Keratinocyte (primary cell): ENCODE data around the gene SCN9A. TPM values are rescaled to one million over a fixed set of nuclear protein-coding genes. Genes with fewer than 3 reads are reported as not detected.

Experiments used
- DNase-seq: peaks from one replicate; pipeline ENCODE4 v3.0.0-alpha.2; 2011; ENCODE audit warnings: low read depth, missing footprints, low spot score
- FAIRE-seq: peaks from 2 replicates; lab custom pipeline; 2011; peaks lifted over from hg19 to GRCh38; lab: Jason Lieb, UNC
- H2AFZ ChIP-seq: 2 replicates; pipeline ENCODE4 v1.6.0; 2012; ENCODE audit warnings: low read length, control low read depth, inconsistent platforms; ENCODE audit not compliant: control insufficient read depth
- H3K27ac ChIP-seq: 2 replicates; pipeline ENCODE4 v1.5.1; 2011; ENCODE audit warnings: low read length; ENCODE audit not compliant: control insufficient read depth, insufficient read depth
- H3K27me3 ChIP-seq: 3 replicates; pipeline ENCODE4 v1.6.0; 2011; ENCODE audit warnings: low read length; ENCODE audit not compliant: control insufficient read depth, insufficient read depth; ENCODE audit errors: extremely low read depth
- H3K36me3 ChIP-seq, 2 experiments: 2 replicates in 1 of 2; 3 replicates in 1 of 2; pipeline ENCODE4 v1.5.1; 2011; ENCODE audit warnings: low read length in 2 of 2, mild to moderate bottlenecking in 1 of 2; ENCODE audit not compliant: control insufficient read depth in 2 of 2, insufficient read depth in 2 of 2; ENCODE audit errors: extremely low read depth in 1 of 2
- H3K4me1 ChIP-seq: 3 replicates; pipeline ENCODE4 v1.5.1; 2011; ENCODE audit warnings: low read length; ENCODE audit not compliant: control insufficient read depth, insufficient read depth; ENCODE audit errors: extremely low read depth
- H3K4me2 ChIP-seq: 3 replicates; pipeline ENCODE4 v1.6.0; 2011; ENCODE audit warnings: low read depth, low read length; ENCODE audit not compliant: control insufficient read depth, insufficient read depth; ENCODE audit errors: extremely low read depth
- H3K4me3 ChIP-seq, 3 experiments: fragments of 200-600 bp in 1 of 3; sonication (generic) in 1 of 3; 2 replicates in 2 of 3; 3 replicates in 1 of 3; pipeline ENCODE4 v1.5.1; 2011 to 2016; ENCODE audit warnings: low read length in 3 of 3, mild to moderate bottlenecking in 3 of 3, control low read depth in 2 of 3, inconsistent platforms in 1 of 3, low read depth in 1 of 3, mixed read lengths in 1 of 3, mixed run types in 1 of 3, moderate library complexity in 1 of 3; ENCODE audit not compliant: control insufficient read depth in 2 of 3, insufficient read depth in 2 of 3; ENCODE audit errors: extremely low read depth in 1 of 3
- H3K79me2 ChIP-seq: 2 replicates; pipeline ENCODE4 v1.6.0; 2012; ENCODE audit warnings: low read length; ENCODE audit not compliant: control insufficient read depth, insufficient read depth
- H3K9ac ChIP-seq: 3 replicates; pipeline ENCODE4 v1.6.0; 2011; ENCODE audit warnings: low read length; ENCODE audit not compliant: control insufficient read depth, insufficient read depth; ENCODE audit errors: extremely low read depth
- H3K9me1 ChIP-seq: 3 replicates; pipeline ENCODE4 v1.6.0; 2011; ENCODE audit warnings: low read length; ENCODE audit not compliant: control insufficient read depth, insufficient read depth; ENCODE audit errors: extremely low read depth
- H3K9me3 ChIP-seq: 2 replicates; pipeline ENCODE4 v1.5.1; 2012; ENCODE audit warnings: low read depth, low read length; ENCODE audit not compliant: control insufficient read depth
- H4K20me1 ChIP-seq: 3 replicates; pipeline ENCODE4 v1.6.0; 2011; ENCODE audit warnings: low read length; ENCODE audit not compliant: control insufficient read depth, insufficient read depth; ENCODE audit errors: extremely low read depth
- EZH2 ChIP-seq: IDR thresholded peaks from one replicate; pipeline ENCODE4 v1.6.1; 2012; ENCODE audit warnings: inconsistent platforms, mild to moderate bottlenecking, low read length, moderate library complexity
- dilution Hi-C: fragments of 300-500 bp; cut with MboI; formaldehyde crosslinking; loops from one replicate; pipeline ENCODE4 v1.7.0; 2020; ENCODE audit warnings: low sequenced_read_pairs; ENCODE audit not compliant: extremely low pct_ligation_motif_present
- polyA plus RNA-seq, 5 experiments: library from polyadenylated mRNA; depleted of rRNA in 3 of 5; stranded (reverse) in 3 of 5; stranded (forward) in 1 of 5; unstranded in 1 of 5; fragments of >200 nt; gene quantifications; 1 replicate in 1 of 5; 2 replicates in 3 of 5; 3 replicates in 1 of 5; pipeline versions ENCODE4 v1.2.1 to v1.2.3, GENCODE V29; 2011 to 2012; ENCODE audit warnings: missing spikeins in 2 of 5, low read depth in 1 of 5, low replicate concordance in 1 of 5
- TF ChIP-seq, protein P1 (sequence below), 3 experiments: IDR thresholded peaks in 1 of 3; conservative IDR thresholded peaks in 1 of 3; optimal IDR thresholded peaks in 1 of 3; 2 replicates in 2 of 3; 3 replicates in 1 of 3; pipeline versions ENCODE3 to v1.5.1; 2011; ENCODE audit warnings: low read length in 3 of 3, mild to moderate bottlenecking in 3 of 3, moderate library complexity in 2 of 3, control low read depth in 1 of 3, inconsistent platforms in 1 of 3; ENCODE audit not compliant: insufficient read depth in 2 of 3; ENCODE audit errors: extremely low read depth in 1 of 3

SCN9A gene
- polyA plus RNA-seq, 1 donor (not counting 4 experiments of a cell fraction or from before 2014, with no cell fraction given), result 0.10 TPM

DNA sequence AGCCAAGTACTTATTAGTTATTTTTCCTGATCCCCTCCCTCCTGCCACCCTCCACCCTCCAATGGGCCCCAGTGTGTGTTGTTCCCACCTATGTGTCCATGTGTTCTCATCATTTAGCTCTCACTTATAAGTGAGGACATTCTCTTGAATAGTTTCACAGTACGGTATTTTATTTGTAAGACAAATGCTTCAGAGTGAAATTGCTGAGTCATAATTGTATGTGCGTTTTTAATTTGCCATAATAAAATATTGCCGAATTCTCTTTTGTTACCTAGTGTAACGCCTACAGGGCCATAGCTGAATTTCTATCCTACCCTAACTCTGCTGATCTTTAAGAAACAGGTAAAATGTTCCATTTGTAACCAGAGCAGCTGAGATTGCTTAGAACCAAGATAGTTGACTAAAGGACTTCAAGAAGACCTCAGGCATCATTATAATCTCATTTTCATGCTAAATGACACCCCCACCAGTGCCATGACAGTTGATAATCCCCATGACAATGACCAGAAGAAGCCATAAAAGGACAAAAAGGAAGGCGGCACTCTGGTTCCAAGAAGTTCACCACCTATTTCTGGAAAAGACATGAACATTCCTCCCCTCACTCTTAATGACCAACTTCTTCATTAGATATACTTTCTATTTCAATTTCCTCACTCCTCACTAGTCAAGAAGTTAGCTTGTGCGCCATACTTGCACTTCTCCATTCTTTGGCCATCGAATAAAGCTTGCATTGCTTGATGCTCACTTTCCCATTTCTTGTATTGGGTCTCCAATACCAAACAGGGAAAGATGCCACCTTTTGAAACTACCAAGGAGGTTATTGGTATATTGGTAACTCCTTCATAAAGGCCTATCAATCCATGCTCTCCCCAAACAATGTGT is 18.4 kb downstream of the SCN9A start:
- DNase-seq (no peak), FAIRE-seq (no peak)
- Histone ChIP-seq H3K4me1 (no peaks in the 10 kb centered on the region), H3K9me3 (no peaks in the 10 kb centered on the region), H3K9me1 (no peaks in the 10 kb centered on the region), H3K4me3 (no peak overlapping the region), H3K27me3 (no peaks in the 10 kb centered on the region), H4K20me1 (no peaks in the 10 kb centered on the region), H3K79me2 (no peaks in the 10 kb centered on the region), H3K4me2 (no peak overlapping the region), H3K9ac (no peak overlapping the region), H2AFZ (no peak overlapping the region), H3K27ac (no peak overlapping the region), H3K36me3 (no peaks in the 10 kb centered on the region)
- TF ChIP-seq EZH2, result no peak
- TF ChIP-seq, protein P1, sequence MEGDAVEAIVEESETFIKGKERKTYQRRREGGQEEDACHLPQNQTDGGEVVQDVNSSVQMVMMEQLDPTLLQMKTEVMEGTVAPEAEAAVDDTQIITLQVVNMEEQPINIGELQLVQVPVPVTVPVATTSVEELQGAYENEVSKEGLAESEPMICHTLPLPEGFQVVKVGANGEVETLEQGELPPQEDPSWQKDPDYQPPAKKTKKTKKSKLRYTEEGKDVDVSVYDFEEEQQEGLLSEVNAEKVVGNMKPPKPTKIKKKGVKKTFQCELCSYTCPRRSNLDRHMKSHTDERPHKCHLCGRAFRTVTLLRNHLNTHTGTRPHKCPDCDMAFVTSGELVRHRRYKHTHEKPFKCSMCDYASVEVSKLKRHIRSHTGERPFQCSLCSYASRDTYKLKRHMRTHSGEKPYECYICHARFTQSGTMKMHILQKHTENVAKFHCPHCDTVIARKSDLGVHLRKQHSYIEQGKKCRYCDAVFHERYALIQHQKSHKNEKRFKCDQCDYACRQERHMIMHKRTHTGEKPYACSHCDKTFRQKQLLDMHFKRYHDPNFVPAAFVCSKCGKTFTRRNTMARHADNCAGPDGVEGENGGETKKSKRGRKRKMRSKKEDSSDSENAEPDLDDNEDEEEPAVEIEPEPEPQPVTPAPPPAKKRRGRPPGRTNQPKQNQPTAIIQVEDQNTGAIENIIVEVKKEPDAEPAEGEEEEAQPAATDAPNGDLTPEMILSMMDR (optimal IDR thresholded peaks at IDR 0.05 in 1 of 3, IDR thresholded peaks at IDR 0.05 in 1 of 3, conservative IDR thresholded peaks at IDR 0.05 in 1 of 3; ENCODE audit: extremely low read depth in 1 of 3, insufficient read depth in 2 of 3, low read length in 3 of 3), result no peak
- dilution Hi-C loops, result no loop called here

DNA sequence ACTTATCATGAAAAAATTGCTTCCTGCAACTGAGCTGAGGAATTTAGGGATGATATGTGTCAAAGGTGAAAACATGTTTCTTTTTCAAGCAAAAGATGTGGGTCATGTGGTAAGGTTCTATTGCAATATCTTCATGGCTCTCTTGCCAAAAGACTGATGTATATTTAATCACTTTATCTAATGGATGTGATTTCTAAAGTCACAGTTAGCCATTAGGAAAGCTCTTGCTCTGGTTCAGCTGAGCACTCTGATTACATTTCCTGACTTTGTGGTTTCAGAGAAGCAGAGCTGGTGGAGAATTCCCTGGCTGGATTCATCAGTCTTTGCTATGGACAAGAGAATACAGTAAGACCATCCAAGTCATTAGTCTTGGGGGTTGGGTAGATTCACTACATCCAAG is 24.4 kb downstream of the SCN9A start:
- no peak for DNase-seq
- Histone ChIP-seq H3K9ac (no peak overlapping the region), H3K4me2 (no peak overlapping the region), H3K27me3 (no peaks in the 10 kb centered on the region), H3K9me1 (no peaks in the 10 kb centered on the region), H3K27ac (no peak overlapping the region), H4K20me1 (no peaks in the 10 kb centered on the region), H3K36me3 (no peaks in the 10 kb centered on the region), H3K9me3 (no peaks in the 10 kb centered on the region), H2AFZ (no peak overlapping the region), H3K79me2 (no peaks in the 10 kb centered on the region), H3K4me3 (no peak overlapping the region), H3K4me1 (no peaks in the 10 kb centered on the region)
- dilution Hi-C loops, result no loop called here
- FAIRE-seq, result no peak
- no peak for TF ChIP-seq EZH2
- TF ChIP-seq, protein P1 (optimal IDR thresholded peaks at IDR 0.05 in 1 of 3, IDR thresholded peaks at IDR 0.05 in 1 of 3, conservative IDR thresholded peaks at IDR 0.05 in 1 of 3; ENCODE audit: extremely low read depth in 1 of 3, insufficient read depth in 2 of 3, low read length in 3 of 3), result no peak
